Naive thymus-derived CD4-positive, alpha-beta T cell (primary cell): ENCODE measurements around the gene IP6K1. TPM values are rescaled to one million over a fixed set of nuclear protein-coding genes. Genes with fewer than 3 reads are reported as not detected.

Experiments used
- ATAC-seq: fragments of 150-1000 bp; cut with Tn5 transposase; 2 replicates; pipeline ENCODE4 v1.10.0; 2021; ENCODE audit warnings: mild to moderate bottlenecking, moderate library complexity
- CTCF ChIA-PET: fragments of 350-600 bp; sonication (Branson Sonifier 250); formaldehyde crosslinking; loops from one replicate; lab custom pipeline; 2021; ENCODE audit warnings: antibody characterized with exemption; lab: Charles Lee
- POLR2A ChIA-PET: fragments of 350-600 bp; sonication (Branson Sonifier 250); formaldehyde crosslinking; loops from one replicate; lab custom pipeline; 2021; ENCODE audit warnings: antibody characterized with exemption, inconsistent platforms; lab: Charles Lee
- DNase-seq, 9 donors: peaks; one replicate each; pipeline versions ENCODE4 v3.0.0 to v3.0.0-alpha.2; 2020 to 2022; ENCODE audit warnings: mixed read lengths in 1 of 9
- H3K27ac ChIP-seq: one replicate; pipeline ENCODE4 v1.7.0; 2013; ENCODE audit warnings: mild to moderate bottlenecking, low read depth, low read length, moderate library complexity
- H3K27me3 ChIP-seq, 2 donors: one replicate each; pipeline ENCODE4 v1.7.0; 2013; ENCODE audit warnings: low read length in 2 of 2, mild to moderate bottlenecking in 2 of 2, moderate library complexity in 2 of 2; ENCODE audit not compliant: control insufficient read depth in 2 of 2, insufficient read depth in 2 of 2
- H3K36me3 ChIP-seq, 3 experiments: 1 replicate in 2 of 3; 2 replicates in 1 of 3; pipeline ENCODE4 v1.7.0; 2013; ENCODE audit warnings: low read length in 3 of 3, mild to moderate bottlenecking in 3 of 3, moderate library complexity in 1 of 3; ENCODE audit not compliant: insufficient read depth in 3 of 3, control insufficient read depth in 2 of 3
- H3K4me1 ChIP-seq, 2 donors: one replicate each; pipeline ENCODE4 v1.7.0; 2013; ENCODE audit warnings: low read length in 2 of 2, mild to moderate bottlenecking in 2 of 2, moderate library complexity in 1 of 2; ENCODE audit not compliant: control insufficient read depth in 2 of 2, insufficient read depth in 2 of 2
- H3K4me3 ChIP-seq: 2 replicates; pipeline ENCODE4 v1.7.0; 2013; ENCODE audit warnings: mild to moderate bottlenecking, low read length
- H3K9me3 ChIP-seq, 3 experiments: 1 replicate in 2 of 3; 2 replicates in 1 of 3; pipeline ENCODE4 v1.7.0; 2013; ENCODE audit warnings: low read length in 3 of 3; ENCODE audit not compliant: control insufficient read depth in 2 of 3
- H3K27ac Mint-ChIP-seq, 9 donors: one replicate each; pipeline ENCODE4 v1.8.0; 2020 to 2022; ENCODE audit warnings: mixed read lengths in 9 of 9, mild to moderate bottlenecking in 8 of 9, moderate library complexity in 5 of 9, inconsistent platforms in 2 of 9
- H3K27me3 Mint-ChIP-seq, 5 donors: one replicate each; pipeline ENCODE4 v1.8.0; 2021 to 2022; ENCODE audit warnings: mixed read lengths in 5 of 5, mild to moderate bottlenecking in 1 of 5
- H3K36me3 Mint-ChIP-seq, 5 donors: one replicate each; pipeline ENCODE4 v1.8.0; 2020 to 2022; ENCODE audit warnings: mixed read lengths in 5 of 5, mild to moderate bottlenecking in 3 of 5, inconsistent platforms in 1 of 5
- H3K4me1 Mint-ChIP-seq, 7 donors: one replicate each; pipeline ENCODE4 v1.8.0; 2020 to 2022; ENCODE audit warnings: mixed read lengths in 7 of 7, mild to moderate bottlenecking in 3 of 7, inconsistent platforms in 1 of 7
- H3K4me3 Mint-ChIP-seq, 10 donors: one replicate each; pipeline ENCODE4 v1.8.0; 2020 to 2022; ENCODE audit warnings: mild to moderate bottlenecking in 10 of 10, mixed read lengths in 10 of 10, moderate library complexity in 6 of 10, inconsistent platforms in 2 of 10
- H3K9me3 Mint-ChIP-seq, 11 donors: one replicate each; pipeline ENCODE4 v1.8.0; 2020 to 2022; ENCODE audit warnings: mixed read lengths in 11 of 11, mild to moderate bottlenecking in 4 of 11, inconsistent platforms in 1 of 11, moderate library complexity in 1 of 11
- intact Hi-C, 2 donors: fragments of 100-400 bp; cut with micrococcal nuclease; formaldehyde crosslinking; loops; one replicate each; pipeline ENCODE4 v1.15.1; 2023
- microRNA-seq: library from miRNA; unstranded; fragments of <30 nt; microRNA quantifications from one replicate; pipeline ENCODE4 v1.2.0, GENCODE V29; 2022; ENCODE audit warnings: borderline microRNAs expressed
- polyA plus RNA-seq, 2 donors: library from polyadenylated mRNA; unstranded; fragments of 300-500 nt; fragmentation: Illumina TruSeq; gene quantifications; one replicate each; pipeline ENCODE4 v1.2.3, GENCODE V29; 2021
- total RNA-seq, 6 experiments: library from RNA in 5 of 6; stranded (reverse) in 5 of 6; gene quantifications; 1 replicate in 5 of 6; 2 replicates in 1 of 6; pipeline ENCODE4 v1.2.3 and lab custom pipeline; 2021 to 2026

The IP6K1 gene
- total and polyA plus RNA-seq, 7 experiments from 2014 or later, result 18.4 to 57.0 (median 45.4) TPM

DNA sequence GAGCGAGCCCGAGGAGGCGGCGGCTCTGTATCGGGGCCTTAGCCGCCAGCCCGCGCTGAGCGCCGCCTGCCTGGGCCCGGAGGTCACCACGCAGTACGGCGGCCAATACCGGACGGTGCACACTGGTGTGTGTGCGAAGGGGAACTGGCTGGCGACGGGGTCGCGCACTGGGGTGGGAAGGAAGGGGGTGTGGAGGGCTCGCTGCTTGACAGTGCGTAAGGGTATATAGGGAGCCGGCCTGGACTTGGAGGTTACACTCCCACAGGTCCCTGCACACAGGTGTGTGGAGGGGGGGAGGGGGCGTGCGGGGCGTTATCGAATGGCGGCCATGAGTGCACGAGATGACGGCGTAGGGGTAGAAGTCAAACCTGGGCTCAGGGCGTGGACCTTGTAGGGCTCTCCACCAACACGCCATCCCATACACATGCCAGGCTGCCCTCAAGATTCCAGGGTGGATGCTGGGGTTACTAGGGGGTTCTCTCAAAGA is 111.8 kb downstream of the IP6K1 start:
- DNase-seq, result peak in 1 of 9 donors; percentile 48
- intact Hi-C loops, result loop anchor here (1.0 to 10.0 kb wide), 22 partner anchors 15 to 890 kb away; partner anchors contain the start of genes MST1 (in 2 of the 2), RNF123 (in 2 of the 2), TRAIP (in 2 of the 2) and USP4 (in 2 of the 2)
- Mint-ChIP-seq H3K4me1 (peaks cover 15 to 57% (median 38%) of the 10 kb centered on the region in 7 donors), H3K36me3 (peaks cover 0 to 13% (median 4%) of the 10 kb centered on the region in 5 donors), H3K4me3 (peak overlapping the region; percentile 90 to 97 (median 94)), H3K9me3 (no peaks in the 10 kb centered on the region), H3K27me3 (no peaks in the 10 kb centered on the region), H3K27ac (peak overlapping the region in 8 of 9 donors; percentile 17 to 99 (median 86))
- Histone ChIP-seq H3K27me3 (no peaks in the 10 kb centered on the region), H3K36me3 (peaks cover 9 to 45% (median 14%) of the 10 kb centered on the region in 3 experiments), H3K27ac (peak overlapping the region; percentile 94), H3K4me3 (peak overlapping the region; percentile 79), H3K4me1 (peaks cover 16 to 31% of the 10 kb centered on the region in 2 donors), H3K9me3 (no peaks in the 10 kb centered on the region)
- ChIA-PET POLR2A (interaction anchor here (0.5 kb wide), 1 partner anchor 284 kb away, joined by 3 read pairs; no protein-coding TSS in a partner anchor), CTCF (no interaction called here)
- ATAC-seq, result peak; percentile 8

Small RNA genes lying within 50 kb of the gene (microRNA-seq; reads per million reads assigned to microRNA genes)
- gene MIR5193, result not detected

Other genes with a start within 250 kb of the IP6K1 start
- under 1 TPM; 0.12 to 0.16 (median 0.14) TPM for gene BSN, start 232.1 kb downstream of the IP6K1 start, total RNA-seq
- gene BSN, start 232.1 kb downstream of the IP6K1 start, polyA plus RNA-seq, result not detected
- 100 to 1,000 TPM in 2 of 5 experiments, 10 to 100 TPM in 3; 75.5 to 151 (median 99.1) TPM for gene APEH, start 112.2 kb downstream of the IP6K1 start, total RNA-seq
- 100 to 1,000 TPM; 103 to 151 TPM for gene APEH, start 112.2 kb downstream of the IP6K1 start, polyA plus RNA-seq
- gene MST1, start 97.1 kb downstream of the IP6K1 start, total RNA-seq, result 10 to 100 TPM in 3 of 5 experiments, 1 to 10 TPM in 2; 7.9 to 12.8 (median 10.0) TPM
- gene MST1, start 97.1 kb downstream of the IP6K1 start, polyA plus RNA-seq, result 1 to 10 TPM in 1 of 2 donors, under 1 TPM in 1; 0.90 to 1.0 TPM
- gene RNF123, start 97.0 kb downstream of the IP6K1 start, total RNA-seq, result 10 to 100 TPM; 34.5 to 77.2 (median 50.7) TPM
- 10 to 100 TPM in 1 of 2 donors, 1 to 10 TPM in 1; 8.3 to 19.7 TPM for gene RNF123, start 97.0 kb downstream of the IP6K1 start, polyA plus RNA-seq
- 1 to 10 TPM in 1 of 5 experiments, under 1 TPM in 2, not detected in 2; 0.16 to 1.8 (median 0.24) TPM for gene AMIGO3, start 66.9 kb downstream of the IP6K1 start, total RNA-seq
- under 1 TPM in 1 of 2 donors, not detected in 1; 0.58 TPM for gene AMIGO3, start 66.9 kb downstream of the IP6K1 start, polyA plus RNA-seq
- gene GMPPB, start 62.6 kb downstream of the IP6K1 start, total RNA-seq, result 10 to 100 TPM; 38.3 to 60.4 (median 43.9) TPM
- 10 to 100 TPM; 14.9 to 18.1 TPM for gene GMPPB, start 62.6 kb downstream of the IP6K1 start, polyA plus RNA-seq
- gene CDHR4, start 13.3 kb upstream of the IP6K1 start, total RNA-seq, result under 1 TPM in 3 of 5 experiments, not detected in 2; 0.29 to 0.62 (median 0.44) TPM
- not detected for gene CDHR4, start 13.3 kb upstream of the IP6K1 start, polyA plus RNA-seq
- 1 to 10 TPM in 3 of 5 experiments, under 1 TPM in 2; 0.65 to 2.2 (median 1.8) TPM for gene INKA1, start 16.7 kb upstream of the IP6K1 start, total RNA-seq
- gene INKA1, start 16.7 kb upstream of the IP6K1 start, polyA plus RNA-seq, result 1 to 10 TPM in 1 of 2 donors, under 1 TPM in 1; 0.69 to 1.6 TPM
- 100 to 1,000 TPM; 273 to 318 (median 287) TPM for gene UBA7, start 27.4 kb upstream of the IP6K1 start, total RNA-seq
- gene UBA7, start 27.4 kb upstream of the IP6K1 start, polyA plus RNA-seq, result 10 to 100 TPM; 31.6 to 48.4 TPM
- 10 to 100 TPM in 1 of 5 experiments, 1 to 10 TPM in 4; 4.1 to 22.5 (median 5.7) TPM for gene TRAIP, start 70.0 kb upstream of the IP6K1 start, total RNA-seq
- gene TRAIP, start 70.0 kb upstream of the IP6K1 start, polyA plus RNA-seq, result 1 to 10 TPM; 2.7 to 3.8 TPM
- not detected for gene CAMKV, start 83.4 kb upstream of the IP6K1 start, total RNA-seq
- gene CAMKV, start 83.4 kb upstream of the IP6K1 start, polyA plus RNA-seq, result not detected
- 1 to 10 TPM in 3 of 5 experiments, under 1 TPM in 2; 0.39 to 5.8 (median 1.2) TPM for gene MST1R, start 117.3 kb upstream of the IP6K1 start, total RNA-seq
- gene MST1R, start 117.3 kb upstream of the IP6K1 start, polyA plus RNA-seq, result under 1 TPM; 0.66 to 0.80 TPM
- gene MON1A, start 143.3 kb upstream of the IP6K1 start, total RNA-seq, result 10 to 100 TPM in 2 of 5 experiments, 1 to 10 TPM in 3; 4.6 to 12.6 (median 8.6) TPM
- gene MON1A, start 143.3 kb upstream of the IP6K1 start, polyA plus RNA-seq, result 10 to 100 TPM; 10.9 to 24.5 TPM
- 100 to 1,000 TPM; 103 to 208 (median 153) TPM for gene RBM6, start 153.6 kb upstream of the IP6K1 start, total RNA-seq
- 10 to 100 TPM; 29.6 to 70.1 TPM for gene RBM6, start 153.6 kb upstream of the IP6K1 start, polyA plus RNA-seq